HepG2 (cell line): ENCODE data around the gene CD300LB. TPM values are rescaled to one million over a fixed set of nuclear protein-coding genes. Genes with fewer than 3 reads are reported as not detected.

Source experiments
- ATAC-seq: fragments of 200-7000 bp; cut with Tn5 transposase; 3 replicates; pipeline ENCODE4 v1.9.1; 2020; ENCODE audit warnings: mild to moderate bottlenecking, moderate library complexity
- BruUV-seq: library from RNA; stranded (reverse); fragments of 400-500 nt; replicated peaks from 2 replicates; lab custom pipeline; 2021; lab: Mats Ljungman, UMichigan
- CTCF ChIA-PET: fragments of 300-600 bp; formaldehyde crosslinking; extraction: SDS; loops from one replicate; lab custom pipeline; 2021; ENCODE audit warnings: low total read pairs, inconsistent platforms, low intra/inter-chr PET ratio; lab: Yijun Ruan, JAX
- POLR2A ChIA-PET: fragments of 350-600 bp; sonication (Branson Sonifier 250); formaldehyde crosslinking; loops from one replicate; lab custom pipeline; 2020; ENCODE audit warnings: antibody characterized with exemption, inconsistent platforms; lab: Yijun Ruan, JAX
- DNase-seq: peaks from one replicate; pipeline ENCODE4 v3.0.0-alpha.2; 2015; ENCODE audit warnings: low spot score
- FAIRE-seq: peaks from 3 replicates; lab custom pipeline; 2011; peaks lifted over from hg19 to GRCh38; lab: Jason Lieb, UNC
- H2AFZ ChIP-seq: one replicate; pipeline ENCODE4 v1.6.1; 2011; ENCODE audit warnings: low read length, inconsistent platforms
- H3K27ac ChIP-seq: fragments of 300-600 bp; 3 replicates; pipeline ENCODE4 v1.8.0; 2011; ENCODE audit warnings: mixed run types, mild to moderate bottlenecking, mixed read lengths, low read length, inconsistent platforms; ENCODE audit not compliant: insufficient read depth; ENCODE audit errors: extremely low read length
- H3K27me3 ChIP-seq, 2 experiments: fragments of 200-600 bp in 1 of 2; 2 replicates in 1 of 2; 3 replicates in 1 of 2; pipeline versions ENCODE4 v1.6.0 to v1.8.0; 2011; ENCODE audit warnings: low read length in 2 of 2, mild to moderate bottlenecking in 2 of 2, moderate library complexity in 2 of 2, inconsistent platforms in 1 of 2; ENCODE audit not compliant: insufficient read depth in 2 of 2, control insufficient read depth in 1 of 2
- H3K36me3 ChIP-seq, 2 experiments: fragments of 200-600 bp in 1 of 2; replicated peaks in 1 of 2; 2 replicates in 1 of 2; 3 replicates in 1 of 2; pipeline versions ENCODE4 v1.5.1 to v1.8.0; 2011; ENCODE audit warnings: low read length in 2 of 2, inconsistent platforms in 1 of 2; ENCODE audit not compliant: insufficient read depth in 2 of 2, control insufficient read depth in 1 of 2
- H3K4me1 ChIP-seq: 2 replicates; pipeline ENCODE4 v1.5.1; 2012; ENCODE audit warnings: low read length, inconsistent platforms; ENCODE audit not compliant: insufficient read depth
- H3K4me2 ChIP-seq: 2 replicates; pipeline ENCODE4 v1.6.0; 2011; ENCODE audit warnings: low read depth, low read length, inconsistent platforms
- H3K4me3 ChIP-seq, 3 experiments: fragments of 200-600 bp in 1 of 3; sonication (generic), shearing (Covaris generic) in 1 of 3; replicated peaks in 1 of 3; 2 replicates each; pipeline ENCODE4 v1.5.1; 2011 to 2016; ENCODE audit warnings: low read length in 3 of 3, inconsistent platforms in 2 of 3, low read depth in 2 of 3, mild to moderate bottlenecking in 2 of 3, control low read depth in 1 of 3, mixed read lengths in 1 of 3; ENCODE audit not compliant: insufficient read depth in 1 of 3
- H3K79me2 ChIP-seq: one replicate; pipeline ENCODE4 v1.6.1; 2011; ENCODE audit warnings: low read length, inconsistent platforms; ENCODE audit not compliant: insufficient read depth
- H3K9ac ChIP-seq: 2 replicates; pipeline ENCODE4 v1.6.0; 2011; ENCODE audit warnings: mild to moderate bottlenecking, low read depth, low read length, inconsistent platforms; ENCODE audit not compliant: insufficient read depth
- H3K9me3 ChIP-seq: 2 replicates; pipeline ENCODE4 v1.5.1; 2012; ENCODE audit warnings: mild to moderate bottlenecking, low read length
- H4K20me1 ChIP-seq: 2 replicates; pipeline ENCODE4 v1.6.0; 2011; ENCODE audit warnings: inconsistent platforms, mild to moderate bottlenecking, low read length, moderate library complexity; ENCODE audit not compliant: insufficient read depth
- CREB1 ChIP-seq, 2 experiments: fragments of 450-650 bp in 1 of 2; IDR thresholded peaks; 2 replicates each; pipeline ENCODE4 v1.6.1; 2016 to 2017; ENCODE audit warnings: control low read depth in 1 of 2, mild to moderate bottlenecking in 1 of 2, missing compliant biosample characterization in 1 of 2, missing genetic modification characterization in 1 of 2
- GLI4 ChIP-seq: sonication (generic); formaldehyde crosslinking; IDR thresholded peaks from 2 replicates; pipeline ENCODE4 v1.5.1; 2020; ENCODE audit warnings: missing genetic modification reagents, mild to moderate bottlenecking, moderate library complexity, borderline replicate concordance
- PHF8 ChIP-seq: sonication (generic); formaldehyde crosslinking; IDR thresholded peaks from 2 replicates; pipeline ENCODE4 v1.5.0; 2020; ENCODE audit warnings: missing genetic modification reagents
- SMAD1 ChIP-seq: sonication (generic); formaldehyde crosslinking; IDR thresholded peaks from 2 replicates; pipeline ENCODE4 v1.4.0; 2020; ENCODE audit warnings: missing genetic modification reagents, low read depth, mild to moderate bottlenecking, borderline replicate concordance
- ZNF331 ChIP-seq: sonication (generic); formaldehyde crosslinking; IDR thresholded peaks from 2 replicates; pipeline ENCODE4 v1.4.0; 2020; ENCODE audit warnings: missing genetic modification reagents
- ZNF546 ChIP-seq: sonication (generic); formaldehyde crosslinking; conservative IDR thresholded peaks from 2 replicates; pipeline ENCODE4 v1.8.1; 2023; ENCODE audit warnings: mild to moderate bottlenecking, missing genetic modification reagents
- ZNF646 ChIP-seq: sonication (generic); formaldehyde crosslinking; IDR thresholded peaks from 2 replicates; pipeline ENCODE4 v1.9.0; 2021; ENCODE audit warnings: mild to moderate bottlenecking, missing genetic modification reagents
- WGBS: methylation state at CpG from one replicate; pipeline ENCODE4 v1.1.6; 2017; ENCODE audit warnings: low lambda C conversion rate; 5-methylcytosine and 5-hydroxymethylcytosine counted together
- in situ Hi-C: cut with HindIII; loops from 2 replicates; pipeline ENCODE4 v1.10.0; 2017; ENCODE audit warnings: low pct_unique_long_range_greater_than_20kb; ENCODE audit not compliant: extremely low pct_ligation_motif_present
- intact Hi-C: fragments of 100-400 bp; cut with micrococcal nuclease; formaldehyde crosslinking; loops from one replicate; pipeline ENCODE4 v1.10.0; 2022; ENCODE audit not compliant: unreplicated experiment
- polyA plus RNA-seq, 8 experiments: library from polyadenylated mRNA; depleted of rRNA in 3 of 8; stranded (reverse) in 7 of 8; unstranded in 1 of 8; fragments of >200 nt; fragmentation: Illumina TruSeq in 4 of 8; extraction: Trizol in 4 of 8; gene quantifications; 2 replicates each; pipeline versions ENCODE4 v1.2.1 to v1.2.3, GENCODE V29; 2011 to 2016; ENCODE audit warnings: low read depth in 4 of 8, missing spikeins in 1 of 8, mixed read lengths in 1 of 8; ENCODE audit not compliant: insufficient read depth in 1 of 8
- total RNA-seq, 5 experiments: library from RNA; depleted of rRNA; stranded (reverse); fragments of >200 nt; fragmentation: Illumina TruSeq; extraction: Trizol; gene quantifications; 2 replicates each; pipeline ENCODE4 v1.2.3, GENCODE V29; 2016; ENCODE audit warnings: low read depth in 1 of 5
- TF ChIP-seq, protein P1 (sequence below): IDR thresholded peaks from 2 replicates; pipeline ENCODE4 v1.6.1; 2016

The CD300LB gene
- total and polyA plus RNA-seq, 2 of the 13 experiments (the other 11 are each of a cell fraction or from before 2014, with no cell fraction given) = not detected

DNA sequence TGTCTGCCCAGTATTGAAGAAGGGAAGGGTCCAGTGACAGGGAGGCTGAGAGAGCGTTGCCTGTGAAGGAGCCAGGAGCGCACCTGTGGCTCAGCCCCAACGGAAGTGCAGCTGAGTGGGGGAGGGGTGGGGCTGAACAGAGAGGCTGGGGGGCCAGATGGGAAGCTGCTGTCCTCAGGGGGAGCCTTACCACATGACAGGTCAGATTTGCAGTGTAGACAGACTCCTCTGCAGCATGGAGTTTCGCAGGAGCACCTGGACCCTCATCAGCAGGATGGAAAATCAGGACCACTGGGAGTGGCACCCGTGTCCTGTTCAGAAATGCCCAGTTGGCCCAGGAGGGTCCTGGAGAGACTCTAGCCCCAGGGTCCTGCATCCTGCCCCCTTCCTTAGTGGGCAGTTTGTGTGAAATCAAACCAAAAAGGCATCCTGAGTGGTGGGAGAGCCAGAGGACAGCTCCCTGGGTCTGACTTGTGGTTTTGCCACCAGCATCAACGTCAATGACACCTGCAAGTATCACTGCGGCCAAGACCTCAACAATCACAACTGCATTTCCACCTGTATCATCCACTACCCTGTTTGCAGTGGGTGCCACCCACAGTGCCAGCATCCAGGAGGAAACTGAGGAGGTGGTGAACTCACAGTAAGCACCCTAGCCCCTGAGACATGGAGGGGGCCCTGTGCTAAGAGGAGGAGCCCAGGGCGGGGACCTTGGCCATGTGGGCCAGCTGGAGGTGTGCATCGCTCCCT lies 57.1 kb downstream of the CD300LB start (continued):
- TF ChIP-seq, protein P1, sequence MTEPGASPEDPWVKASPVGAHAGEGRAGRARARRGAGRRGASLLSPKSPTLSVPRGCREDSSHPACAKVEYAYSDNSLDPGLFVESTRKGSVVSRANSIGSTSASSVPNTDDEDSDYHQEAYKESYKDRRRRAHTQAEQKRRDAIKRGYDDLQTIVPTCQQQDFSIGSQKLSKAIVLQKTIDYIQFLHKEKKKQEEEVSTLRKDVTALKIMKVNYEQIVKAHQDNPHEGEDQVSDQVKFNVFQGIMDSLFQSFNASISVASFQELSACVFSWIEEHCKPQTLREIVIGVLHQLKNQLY (CRISPR knock-in tag) = no peak
- TF ChIP-seq ZNF331 (no peak), PHF8 (CRISPR knock-in tag) (no peak), GLI4 (CRISPR knock-in tag) (no peak), SMAD1 (CRISPR knock-in tag) (no peak), ZNF546 (CRISPR knock-in tag) (no peak)

GRCh38 chr17:74473294-74473693 lies 58.0 kb downstream of the CD300LB start:
- Histone ChIP-seq H3K9me3 (peaks cover 8% of the 10 kb centered on the region), H3K9ac (no peak overlapping the region), H3K27me3 (peaks cover 0 to 28% of the 10 kb centered on the region in 2 experiments; a peak in 3 of 5 replicates), H2AFZ (no peak overlapping the region), H3K79me2 (no peaks in the 10 kb centered on the region), H3K4me1 (no peaks in the 10 kb centered on the region), H3K4me3 (no peak overlapping the region), H3K4me2 (no peak overlapping the region), H4K20me1 (no peaks in the 10 kb centered on the region), H3K36me3 (no peaks in the 10 kb centered on the region), H3K27ac (no peak overlapping the region)
- ChIA-PET POLR2A (no interaction called here), CTCF (no interaction called here)
- 6% methylated on average over 5 of the region's 8 CpGs for WGBS
- no TSS peak for BruUV-seq
- DNase-seq (no peak), ATAC-seq (no peak), FAIRE-seq (no peak)
- in situ Hi-C loops (no loop called here), intact Hi-C loops (no loop called here)
- TF ChIP-seq ZNF646 (CRISPR knock-in tag) (no peak), CREB1 (IDR thresholded peaks at IDR 0.05) (no peak), CREB1 (CRISPR knock-in tag; IDR thresholded peaks at IDR 0.05) (no peak)
